ENCODE results near the gene GYS1. TPM values are rescaled to one million over a fixed set of nuclear protein-coding genes. Genes with fewer than 3 reads are reported as not detected.

The GYS1 gene
- total and polyA plus RNA-seq, 2 experiments from 2014 or later = 15.9 to 28.9 TPM

GRCh38 chr19:48962849-48963165, 30.3 kb downstream of the GYS1 start:
- H3K36me3 Mint-ChIP-seq (ENCODE audit: low read depth) = peaks cover 52% of the 10 kb centered on the region
- ATAC-seq (no peak), DNase-seq (ENCODE audit: low spot score) (peak; percentile 29)
- Histone ChIP-seq H3K36me3 (ENCODE audit: insufficient read depth) (peaks cover 13% of the 10 kb centered on the region), H2AFZ (no peak overlapping the region), H3K79me2 (replicated peaks; ENCODE audit: insufficient read depth) (peaks cover 24% of the 10 kb centered on the region), H3K4me1 (ENCODE audit: insufficient read depth) (peaks cover 18% of the 10 kb centered on the region), H3K27ac (ENCODE audit: low read depth) (peak overlapping the region; percentile 79; the same call in 1 of the 2 replicates), H3K4me2 (peak overlapping the region; percentile 32; the same call in 1 of the 2 replicates), H3K27me3 (ENCODE audit: insufficient read depth) (no peaks in the 10 kb centered on the region), H4K20me1 (replicated peaks; ENCODE audit: insufficient read depth) (peaks cover 7% of the 10 kb centered on the region), H3F3A (replicated peaks; ENCODE audit: low read depth) (peaks cover 62% of the 10 kb centered on the region), H3K9me2 (ENCODE audit: insufficient read depth) (no peaks in the 10 kb centered on the region), H3K4me3 (no peak overlapping the region)
- peaks cover 53% of the 10 kb centered on the region for H3K27me3 Mint-ChIP-seq (ENCODE audit: insufficient read depth, low read depth, poor library complexity)
- H3K4me3 Mint-ChIP-seq = peak overlapping the region; percentile 95; the same call in 2 of the 3 replicates
- TF ChIP-seq EZH2phosphoT487 (IDR thresholded peaks at IDR 0.05; ENCODE audit: unreplicated experiment) (no peak), REST (IDR thresholded peaks at IDR 0.05; ENCODE audit: unreplicated experiment) (no peak), EZH2 (IDR thresholded peaks at IDR 0.05; ENCODE audit: low read depth, unreplicated experiment) (no peak), STAT1 (IDR thresholded peaks at IDR 0.05; ENCODE audit: unreplicated experiment) (no peak), CREB1 (CRISPR knock-in tag; IDR thresholded peaks at IDR 0.05; ENCODE audit: low read depth) (no peak), NANOG (IDR thresholded peaks at IDR 0.05; ENCODE audit: borderline replicate concordance) (no peak), POLR2AphosphoS5 (IDR thresholded peaks at IDR 0.05; ENCODE audit: low read depth) (no peak), ETS1 (IDR thresholded peaks at IDR 0.05) (no peak), ZNF331 (CRISPR knock-in tag; IDR thresholded peaks at IDR 0.05; ENCODE audit: low read depth) (no peak), CTCF (conservative IDR thresholded peaks at IDR 0.05; ENCODE audit: low read depth in 2 of 2) (no peak), ZNF114 (CRISPR knock-in tag; IDR thresholded peaks at IDR 0.05) (no peak), ZNF462 (CRISPR knock-in tag; IDR thresholded peaks at IDR 0.05) (no peak), JUNB (IDR thresholded peaks at IDR 0.05; ENCODE audit: unreplicated experiment) (no peak)
- H3K4me1 Mint-ChIP-seq = peaks cover 38% of the 10 kb centered on the region
- H3K27ac Mint-ChIP-seq = peak overlapping the region; percentile 97
- H3K9me3 Mint-ChIP-seq = peaks cover 16% of the 10 kb centered on the region
